Endothelial cell of umbilical vein (primary cell): Measurements from ENCODE around the gene SPDYE16. TPM values are rescaled to one million over a fixed set of nuclear protein-coding genes. Genes with fewer than 3 reads are reported as not detected.
"Not testable (repeated sequence)": the region's sequence is repeated elsewhere in the genome, so short reads cannot be mapped to it uniquely, and the experiment has no call there.

Experiments
- BruUV-seq: library from RNA; stranded (reverse); fragments of 400-500 nt; replicated peaks from 2 replicates; lab custom pipeline; 2021; lab: Mats Ljungman, UMichigan
- CTCF ChIA-PET: fragments of 300-600, 350-600 bp; sonication (Branson Sonifier 250); formaldehyde crosslinking; loops from one replicate; lab custom pipeline; 2021; ENCODE audit warnings: antibody characterized with exemption, inconsistent platforms; lab: Charles Lee
- POLR2A ChIA-PET: fragments of 300-600, 350-600 bp; sonication (Branson Sonifier 250); formaldehyde crosslinking; loops from one replicate; lab custom pipeline; 2021; ENCODE audit warnings: antibody characterized with exemption, inconsistent platforms; lab: Charles Lee
- DNase-seq: peaks from one replicate; pipeline ENCODE4 v3.0.0-alpha.2; 2011; ENCODE audit warnings: low read depth, low spot score
- FAIRE-seq: peaks from 2 replicates; lab custom pipeline; 2011; peaks lifted over from hg19 to GRCh38; lab: Jason Lieb, UNC
- H2AFZ ChIP-seq: 2 replicates; pipeline ENCODE4 v1.6.0; 2012; ENCODE audit warnings: low read depth, low read length, control low read depth, inconsistent platforms
- H3K27ac ChIP-seq: 2 replicates; pipeline ENCODE4 v1.5.1; 2011; ENCODE audit warnings: low read depth, mild to moderate bottlenecking, control low read depth, low read length, moderate library complexity; ENCODE audit not compliant: insufficient read depth
- H3K27me3 ChIP-seq, 2 experiments: 2 replicates each; pipeline versions ENCODE4 v1.6.0 to v1.6.1; 2011; ENCODE audit warnings: low read length in 2 of 2, mixed read lengths in 1 of 2; ENCODE audit not compliant: control insufficient read depth in 2 of 2, insufficient read depth in 2 of 2
- H3K36me3 ChIP-seq, 2 experiments: 2 replicates in 1 of 2; 3 replicates in 1 of 2; pipeline ENCODE4 v1.5.1; 2011; ENCODE audit warnings: low read length in 2 of 2, mild to moderate bottlenecking in 1 of 2, moderate library complexity in 1 of 2; ENCODE audit not compliant: control insufficient read depth in 2 of 2, insufficient read depth in 2 of 2; ENCODE audit errors: extremely low read depth in 1 of 2
- H3K4me1 ChIP-seq: 3 replicates; pipeline ENCODE4 v1.5.1; 2011; ENCODE audit warnings: mild to moderate bottlenecking, low read length; ENCODE audit not compliant: control insufficient read depth, insufficient read depth; ENCODE audit errors: extremely low read depth
- H3K4me2 ChIP-seq: 2 replicates; pipeline ENCODE4 v1.6.1; 2011; ENCODE audit warnings: low read length, control low read depth, mixed read lengths; ENCODE audit not compliant: insufficient read depth
- H3K4me3 ChIP-seq, 3 experiments: fragments of 200-600 bp in 1 of 3; sonication (generic), shearing (Covaris generic) in 1 of 3; replicated peaks in 1 of 3; 2 replicates each; pipeline ENCODE4 v1.5.1; 2011 to 2016; ENCODE audit warnings: control low read depth in 3 of 3, low read length in 3 of 3, mild to moderate bottlenecking in 2 of 3, inconsistent platforms in 1 of 3, low read depth in 1 of 3, moderate library complexity in 1 of 3; ENCODE audit not compliant: insufficient read depth in 1 of 3
- H3K79me2 ChIP-seq: 2 replicates; pipeline ENCODE4 v1.6.0; 2012; ENCODE audit warnings: low read length, inconsistent platforms; ENCODE audit not compliant: control insufficient read depth, insufficient read depth
- H3K9ac ChIP-seq: replicated peaks from 2 replicates; pipeline ENCODE3; 2011; ENCODE audit warnings: low read length, control low read depth; ENCODE audit not compliant: insufficient read depth; ENCODE audit errors: extremely low read depth
- H3K9me1 ChIP-seq: replicated peaks from 3 replicates; pipeline ENCODE4 v1.6.0; 2011; ENCODE audit warnings: mild to moderate bottlenecking, low read length; ENCODE audit not compliant: control insufficient read depth, insufficient read depth; ENCODE audit errors: extremely low read depth
- H3K9me3 ChIP-seq: replicated peaks from 2 replicates; pipeline ENCODE4 v1.5.1; 2012; ENCODE audit warnings: low read length, inconsistent platforms; ENCODE audit not compliant: control insufficient read depth, insufficient read depth
- H4K20me1 ChIP-seq: replicated peaks from 2 replicates; pipeline ENCODE3; 2011; ENCODE audit warnings: mild to moderate bottlenecking, low read length; ENCODE audit not compliant: control insufficient read depth, insufficient read depth; ENCODE audit errors: extremely low read depth
- dilution Hi-C: fragments of 300-500 bp; cut with MboI; formaldehyde crosslinking; loops from one replicate; pipeline ENCODE4 v1.15.0; 2019; ENCODE audit warnings: low sequenced_read_pairs; ENCODE audit not compliant: extremely low pct_ligation_motif_present
- intact Hi-C: fragments of 100-400 bp; cut with micrococcal nuclease; formaldehyde crosslinking; loops from one replicate; pipeline ENCODE4 v1.10.0; 2022
- polyA plus RNA-seq, 4 experiments: library from polyadenylated mRNA; depleted of rRNA in 3 of 4; stranded (reverse) in 3 of 4; unstranded in 1 of 4; fragments of >200 nt; gene quantifications; 2 replicates each; pipeline versions ENCODE4 v1.2.1 to v1.2.3, GENCODE V29; 2011 to 2012; ENCODE audit warnings: missing spikeins in 1 of 4
- total RNA-seq: library from RNA; stranded (reverse); gene quantifications from 2 replicates; pipeline ENCODE4 v1.2.3, GENCODE V29; 2021

SPDYE16 gene
- total and polyA plus RNA-seq, 2 donors (not counting 3 experiments of a cell fraction or from before 2014, with no cell fraction given), result 0.03 to 0.22 TPM

GRCh38 chr7:76499201-76499923 is 43.7 kb downstream of the SPDYE16 start:
- peak; percentile 18 for FAIRE-seq

GRCh38 chr7:76498583-76499200 is 44.4 kb downstream of the SPDYE16 start:
- H3K9me3 ChIP-seq, BruUV-seq, dilution Hi-C loops, H3K27ac ChIP-seq, intact Hi-C loops, FAIRE-seq, H3K4me2 ChIP-seq, H3K4me1 ChIP-seq, H3K9ac ChIP-seq, H3K4me3 ChIP-seq, H2AFZ ChIP-seq, H4K20me1 ChIP-seq, H3K9me1 ChIP-seq, H3K36me3 ChIP-seq, H3K79me2 ChIP-seq, DNase-seq, H3K27me3 ChIP-seq, CTCF ChIA-PET, POLR2A ChIA-PET: not testable (repeated sequence)

More at GRCh38 chr7:76499201-76499923, 43.7 kb downstream of the SPDYE16 start:
- BruUV-seq, POLR2A ChIA-PET, DNase-seq, intact Hi-C loops, H2AFZ ChIP-seq, H3K9ac ChIP-seq, H3K4me1 ChIP-seq, H3K27ac ChIP-seq, dilution Hi-C loops, H3K9me3 ChIP-seq, H3K79me2 ChIP-seq, CTCF ChIA-PET, H4K20me1 ChIP-seq, H3K27me3 ChIP-seq, H3K4me2 ChIP-seq, H3K4me3 ChIP-seq, H3K36me3 ChIP-seq, H3K9me1 ChIP-seq: not testable (repeated sequence)

GRCh38 chr7:76497918-76498582 is 45.0 kb downstream of the SPDYE16 start:
- dilution Hi-C loops, H3K4me3 ChIP-seq, DNase-seq, H2AFZ ChIP-seq, H3K27ac ChIP-seq, H3K9me3 ChIP-seq, H3K4me2 ChIP-seq, FAIRE-seq, H3K36me3 ChIP-seq, BruUV-seq, H3K9me1 ChIP-seq, H4K20me1 ChIP-seq, intact Hi-C loops, CTCF ChIA-PET, H3K9ac ChIP-seq, H3K4me1 ChIP-seq, H3K27me3 ChIP-seq, H3K79me2 ChIP-seq, POLR2A ChIA-PET: not testable (repeated sequence)

GRCh38 chr7:76495717-76496116 is 47.4 kb downstream of the SPDYE16 start:
- H3K79me2 ChIP-seq, BruUV-seq, H3K4me2 ChIP-seq, intact Hi-C loops, H3K36me3 ChIP-seq, H3K9ac ChIP-seq, dilution Hi-C loops, POLR2A ChIA-PET, DNase-seq, H4K20me1 ChIP-seq, H3K4me1 ChIP-seq, H3K9me3 ChIP-seq, H3K27ac ChIP-seq, H3K27me3 ChIP-seq, H3K9me1 ChIP-seq, CTCF ChIA-PET, H3K4me3 ChIP-seq, FAIRE-seq, H2AFZ ChIP-seq: not testable (repeated sequence)
